IMR-90 (cell line): ENCODE measurements around the gene RNF43. TPM values are rescaled to one million over a fixed set of nuclear protein-coding genes. Genes with fewer than 3 reads are reported as not detected.

ENCODE experiments used
- ATAC-seq: fragments of 200-7000 bp; cut with Tn5 transposase; 2 replicates; pipeline ENCODE4 v1.9.1; 2020; ENCODE audit warnings: low read depth, mild to moderate bottlenecking, moderate library complexity
- BruUV-seq: library from RNA; stranded (reverse); fragments of 400-500 nt; replicated peaks from 2 replicates; lab custom pipeline; 2021; lab: Mats Ljungman, UMichigan
- CTCF ChIA-PET: fragments of 300-600 bp; formaldehyde crosslinking; extraction: SDS; loops from one replicate; lab custom pipeline; 2021; ENCODE audit warnings: antibody characterized with exemption; lab: Yijun Ruan, JAX
- POLR2A ChIA-PET: fragments of 300-600 bp; sonication (Branson Sonifier 250); formaldehyde crosslinking; loops from one replicate; lab custom pipeline; 2022; ENCODE audit warnings: antibody characterized with exemption; ENCODE audit not compliant: unreplicated experiment; lab: Charles Lee
- DNase-seq: peaks from one replicate; pipeline ENCODE4 v3.0.0; 2013
- H2AFZ ChIP-seq: replicated peaks from 2 replicates; pipeline ENCODE3; 2013; ENCODE audit warnings: low read length, mild to moderate bottlenecking; ENCODE audit not compliant: poor library complexity
- H2AK5ac ChIP-seq: 2 replicates; pipeline ENCODE4 v1.6.1; 2013; ENCODE audit warnings: low read depth, low read length, inconsistent platforms
- H2AK9ac ChIP-seq: replicated peaks from 2 replicates; pipeline ENCODE3; 2013; ENCODE audit warnings: mild to moderate bottlenecking, low read depth, low read length, moderate library complexity; ENCODE audit not compliant: poor library complexity
- H2BK120ac ChIP-seq: 2 replicates; pipeline ENCODE4 v1.6.1; 2013; ENCODE audit warnings: low read depth, low read length, inconsistent platforms
- H2BK15ac ChIP-seq: 3 replicates; pipeline ENCODE4 v1.6.1; 2013; ENCODE audit warnings: low read depth, low read length, inconsistent platforms
- H2BK20ac ChIP-seq: 2 replicates; pipeline ENCODE4 v1.6.1; 2013; ENCODE audit warnings: low read depth, mild to moderate bottlenecking, inconsistent platforms, low read length, moderate library complexity
- H2BK5ac ChIP-seq: 2 replicates; pipeline ENCODE4 v1.6.1; 2013; ENCODE audit warnings: mild to moderate bottlenecking, low read depth, low read length, inconsistent platforms; ENCODE audit not compliant: poor library complexity, severe bottlenecking
- H3K14ac ChIP-seq: replicated peaks from 2 replicates; pipeline ENCODE4 v1.6.1; 2013; ENCODE audit warnings: low read depth, low read length, inconsistent platforms
- H3K18ac ChIP-seq: 2 replicates; pipeline ENCODE4 v1.6.1; 2013; ENCODE audit warnings: low read depth, low read length, control low read depth
- H3K23ac ChIP-seq: 2 replicates; pipeline ENCODE4 v1.6.1; 2013; ENCODE audit warnings: low read depth, low read length, inconsistent platforms
- H3K27ac ChIP-seq: 2 replicates; pipeline ENCODE4 v1.5.1; 2013; ENCODE audit warnings: mild to moderate bottlenecking, control low read depth, low read length; ENCODE audit not compliant: insufficient read depth
- H3K27me3 ChIP-seq: 2 replicates; pipeline ENCODE4 v1.6.1; 2013; ENCODE audit warnings: low read length; ENCODE audit not compliant: control insufficient read depth, insufficient read depth
- H3K36me3 ChIP-seq: 2 replicates; pipeline ENCODE4 v1.6.1; 2013; ENCODE audit warnings: low read length, mixed read lengths; ENCODE audit not compliant: control insufficient read depth, insufficient read depth
- H3K4ac ChIP-seq: 2 replicates; pipeline ENCODE4 v1.6.1; 2013; ENCODE audit warnings: low read depth, low read length, inconsistent platforms
- H3K4me1 ChIP-seq: 2 replicates; pipeline ENCODE4 v1.6.1; 2013; ENCODE audit warnings: low read length, mixed read lengths; ENCODE audit not compliant: control insufficient read depth, insufficient read depth
- H3K4me2 ChIP-seq: 2 replicates; pipeline ENCODE4 v1.6.1; 2013; ENCODE audit warnings: low read depth, mild to moderate bottlenecking, control low read depth, low read length, moderate library complexity
- H3K4me3 ChIP-seq: 2 replicates; pipeline ENCODE4 v1.5.1; 2013; ENCODE audit warnings: low read depth, mild to moderate bottlenecking, control low read depth, low read length, moderate library complexity; ENCODE audit not compliant: insufficient read depth
- H3K56ac ChIP-seq: 2 replicates; pipeline ENCODE4 v1.6.1; 2013; ENCODE audit warnings: low read length, inconsistent platforms; ENCODE audit not compliant: insufficient read depth; ENCODE audit errors: extremely low read depth
- H3K79me1 ChIP-seq, 2 experiments: 2 replicates each; pipeline ENCODE4 v1.6.1; 2013; ENCODE audit warnings: low read length in 2 of 2, inconsistent platforms in 1 of 2, low read depth in 1 of 2
- H3K9ac ChIP-seq: 2 replicates; pipeline ENCODE4 v1.6.1; 2013; ENCODE audit warnings: low read depth, low read length, control low read depth
- H3K9me1 ChIP-seq: 2 replicates; pipeline ENCODE4 v1.6.1; 2013; ENCODE audit warnings: low read length, inconsistent platforms; ENCODE audit not compliant: insufficient read depth
- H3K9me3 ChIP-seq: 2 replicates; pipeline ENCODE4 v1.6.1; 2013; ENCODE audit warnings: low read length; ENCODE audit not compliant: control insufficient read depth, insufficient read depth
- H4K20me1 ChIP-seq: 2 replicates; pipeline ENCODE4 v1.6.1; 2013; ENCODE audit warnings: low read length, inconsistent platforms; ENCODE audit not compliant: insufficient read depth
- H4K5ac ChIP-seq: 2 replicates; pipeline ENCODE4 v1.6.1; 2013; ENCODE audit warnings: mild to moderate bottlenecking, low read depth, low read length, control low read depth
- H4K8ac ChIP-seq, 2 experiments: 2 replicates each; pipeline ENCODE4 v1.6.1; 2013; ENCODE audit warnings: low read depth in 2 of 2, low read length in 2 of 2, control low read depth in 1 of 2, inconsistent platforms in 1 of 2
- H4K91ac ChIP-seq: 2 replicates; pipeline ENCODE4 v1.6.1; 2013; ENCODE audit warnings: low read depth, low read length, inconsistent platforms; ENCODE audit not compliant: insufficient read depth
- BHLHE40 ChIP-seq: fragments of 150-350 bp; IDR thresholded peaks from 2 replicates; pipeline ENCODE4 v1.6.1; 2016; ENCODE audit warnings: mild to moderate bottlenecking, low read depth, low read length
- MAFK ChIP-seq: IDR thresholded peaks from 2 replicates; pipeline ENCODE4 v1.6.1; 2012; ENCODE audit warnings: low read depth, low read length, improper control_type of control experiment
- MXI1 ChIP-seq: IDR thresholded peaks from 2 replicates; pipeline ENCODE4 v1.6.1; 2012; ENCODE audit warnings: low read depth, mild to moderate bottlenecking, low read length, moderate library complexity, borderline replicate concordance
- NFE2L2 ChIP-seq: fragments of 150-350 bp; IDR thresholded peaks from 2 replicates; pipeline ENCODE4 v1.6.1; 2016; ENCODE audit warnings: low read depth, mild to moderate bottlenecking, low read length
- SMC3 ChIP-seq: fragments of 150-350 bp; IDR thresholded peaks from 2 replicates; pipeline ENCODE4 v1.6.1; 2016; ENCODE audit warnings: low read depth, mild to moderate bottlenecking, antibody characterized with exemption, low read length, moderate library complexity
- WGBS, 2 experiments: methylation state at CpG; one replicate each; pipeline versions ENCODE4 v1.1.5 to v1.1.7; 2013; ENCODE audit warnings: missing lambda C conversion rate in 2 of 2; ENCODE audit not compliant: insufficient read length in 1 of 2; ENCODE audit errors: extremely low coverage in 2 of 2; 5-methylcytosine and 5-hydroxymethylcytosine counted together
- dilution Hi-C: fragments of 300-500 bp; cut with HindIII; formaldehyde crosslinking; loops from one replicate; pipeline ENCODE4 v1.14.3; 2018; ENCODE audit warnings: low sequenced_read_pairs; ENCODE audit not compliant: unreplicated experiment
- in situ Hi-C: fragments of 300-500 bp; cut with MboI; formaldehyde crosslinking; loops from 3 replicates; pipeline ENCODE4 v1.14.3; 2019; ENCODE audit warnings: low sequenced_read_pairs, inconsistent platforms, mixed read lengths
- intact Hi-C: fragments of 100-400 bp; cut with micrococcal nuclease; formaldehyde crosslinking; loops from 2 replicates; pipeline ENCODE4 v1.10.0; 2022
- polyA plus RNA-seq, 3 experiments: library from polyadenylated mRNA; depleted of rRNA; stranded (reverse); fragments of >200 nt; gene quantifications; 2 replicates each; pipeline ENCODE4 v1.2.3, GENCODE V29; 2012; ENCODE audit warnings: low replicate concordance in 1 of 3
- total RNA-seq: library from RNA; depleted of rRNA; stranded (reverse); fragments of >200 nt; gene quantifications from 2 replicates; pipeline ENCODE4 v1.2.3, GENCODE V29; 2012

RNF43 gene
- total and polyA plus RNA-seq, 2 of the 4 experiments (the other 2 are of a cell fraction), result under 0.01 TPM; not detected in 1

- dilution Hi-C loops, result no loop called here
- no CpG with 5 or more reads among the region's 1 CpG for WGBS, 2 experiments
Observed at GRCh38 chr17:58382872-58383242, 34.5 kb downstream of the RNF43 start.

More at GRCh38 chr17:58382872-58383242, 34.5 kb downstream of the RNF43 start:
- in situ Hi-C loops, result no loop called here
- Histone ChIP-seq H4K5ac (no peak overlapping the region), H3K79me1 (no peaks in the 10 kb centered on the region), H3K27ac (no peak overlapping the region), H4K91ac (no peak overlapping the region), H2BK20ac (no peak overlapping the region), H3K27me3 (peaks cover 21% of the 10 kb centered on the region), H2AK9ac (no peak overlapping the region), H3K18ac (no peak overlapping the region), H3K4me2 (no peak overlapping the region), H3K14ac (no peak overlapping the region), H2BK15ac (no peak overlapping the region), H2AFZ (no peak overlapping the region), H2BK120ac (no peak overlapping the region), H2BK5ac (no peak overlapping the region), H3K36me3 (no peaks in the 10 kb centered on the region), H3K23ac (no peak overlapping the region), H4K8ac (no peak overlapping the region), H3K4ac (no peak overlapping the region), H3K56ac (no peak overlapping the region), H3K4me3 (no peak overlapping the region), H3K9me1 (no peaks in the 10 kb centered on the region), H4K20me1 (no peaks in the 10 kb centered on the region), H3K9me3 (no peaks in the 10 kb centered on the region), H3K4me1 (no peaks in the 10 kb centered on the region), H3K9ac (no peak overlapping the region), H2AK5ac (no peak overlapping the region)
- ATAC-seq, result no peak
- intact Hi-C loops, result no loop called here
- TF ChIP-seq NFE2L2, result no peak
- no peak for TF ChIP-seq SMC3
- TF ChIP-seq BHLHE40, result no peak
- TF ChIP-seq MXI1, result no peak
- no peak for TF ChIP-seq MAFK
- BruUV-seq, result no TSS peak
- CTCF ChIA-PET, result no interaction called here
- no peak for DNase-seq
- POLR2A ChIA-PET, result no interaction called here
